GM23338 (cell line): ENCODE results near the gene SLC29A1. TPM values are rescaled to one million over a fixed set of nuclear protein-coding genes. Genes with fewer than 3 reads are reported as not detected.

ENCODE experiments used
- ATAC-seq: fragments of 200-7000 bp; cut with Tn5 transposase; 3 replicates; pipeline ENCODE4 v1.9.1; 2020
- DNase-seq: peaks from one replicate; pipeline ENCODE4 v3.0.0-alpha.2; 2015; ENCODE audit warnings: low spot score
- H2AFZ ChIP-seq: fragments of 200-600 bp; sonication (generic); 2 replicates; pipeline ENCODE4 v1.8.0; 2016; ENCODE audit warnings: antibody characterized with exemption, mild to moderate bottlenecking, moderate library complexity
- H3F3A ChIP-seq: fragments of 200-600 bp; sonication (generic); replicated peaks from 2 replicates; pipeline ENCODE4 v1.8.0; 2017; ENCODE audit warnings: antibody characterized with exemption, mixed run types, low read depth
- H3K27ac ChIP-seq: fragments of 200-600 bp; sonication (generic); 2 replicates; pipeline ENCODE4 v1.6.1; 2016; ENCODE audit warnings: low read depth
- H3K27me3 ChIP-seq: fragments of 200-600 bp; sonication (generic); 2 replicates; pipeline ENCODE4 v1.8.0; 2016; ENCODE audit warnings: mild to moderate bottlenecking, mixed run types, moderate library complexity; ENCODE audit not compliant: insufficient read depth
- H3K36me3 ChIP-seq: fragments of 200-600 bp; sonication (generic); 2 replicates; pipeline ENCODE4 v1.8.0; 2016; ENCODE audit warnings: mild to moderate bottlenecking; ENCODE audit not compliant: insufficient read depth
- H3K4me1 ChIP-seq: fragments of 200-600 bp; sonication (generic); 2 replicates; pipeline ENCODE4 v1.8.0; 2016; ENCODE audit warnings: mild to moderate bottlenecking, moderate library complexity; ENCODE audit not compliant: insufficient read depth
- H3K4me2 ChIP-seq: fragments of 200-600 bp; sonication (generic); 2 replicates; pipeline ENCODE4 v1.7.1; 2017; ENCODE audit warnings: mixed run types
- H3K4me3 ChIP-seq: fragments of 200-600 bp; sonication (generic); 2 replicates; pipeline ENCODE4 v1.6.1; 2016; ENCODE audit warnings: mixed run types
- H3K79me2 ChIP-seq: fragments of 200-600 bp; sonication (generic); replicated peaks from 2 replicates; pipeline ENCODE4 v1.8.0; 2017; ENCODE audit warnings: mild to moderate bottlenecking; ENCODE audit not compliant: insufficient read depth
- H3K9me2 ChIP-seq: fragments of 200-600 bp; sonication (generic); 2 replicates; pipeline ENCODE4 v1.8.0; 2017; ENCODE audit not compliant: insufficient read depth
- H4K20me1 ChIP-seq: fragments of 200-600 bp; sonication (generic); replicated peaks from 2 replicates; pipeline ENCODE4 v1.8.0; 2017; ENCODE audit warnings: mild to moderate bottlenecking; ENCODE audit not compliant: insufficient read depth
- H3K27ac Mint-ChIP-seq: 2 replicates; pipeline ENCODE4 v1.8.0; 2020; ENCODE audit warnings: inconsistent platforms, mild to moderate bottlenecking, moderate library complexity, mixed read lengths
- H3K27me3 Mint-ChIP-seq: 3 replicates; pipeline ENCODE4 v1.8.0; 2022; ENCODE audit warnings: low read depth, mild to moderate bottlenecking, moderate library complexity, mixed read lengths, inconsistent platforms; ENCODE audit not compliant: insufficient read depth, poor library complexity
- H3K36me3 Mint-ChIP-seq: 3 replicates; pipeline ENCODE4 v1.8.0; 2021; ENCODE audit warnings: low read depth, mild to moderate bottlenecking, inconsistent platforms, moderate library complexity, mixed read lengths
- H3K4me1 Mint-ChIP-seq: 3 replicates; pipeline ENCODE4 v1.8.0; 2020; ENCODE audit warnings: mild to moderate bottlenecking, inconsistent platforms, mixed read lengths
- H3K4me3 Mint-ChIP-seq: 3 replicates; pipeline ENCODE4 v1.8.0; 2021; ENCODE audit warnings: moderate library complexity, mild to moderate bottlenecking, inconsistent platforms, mixed read lengths
- H3K9me3 Mint-ChIP-seq: 3 replicates; pipeline ENCODE4 v1.8.0; 2020; ENCODE audit warnings: moderate library complexity, mild to moderate bottlenecking, inconsistent platforms, mixed read lengths
- CTCF ChIP-seq, 2 experiments: fragments of 200-600 bp in 1 of 2; sonication (generic) in 1 of 2; conservative IDR thresholded peaks; 2 replicates each; pipeline versions ENCODE4 v1.5.1 to v1.6.1; 2016 to 2017; ENCODE audit warnings: antibody characterized with exemption in 2 of 2, low read depth in 2 of 2, mild to moderate bottlenecking in 2 of 2, moderate library complexity in 1 of 2
- EZH2 ChIP-seq: fragments of 200-600 bp; sonication (generic); IDR thresholded peaks from one replicate; pipeline ENCODE4 v1.8.0; 2017; ENCODE audit warnings: antibody characterized with exemption, mild to moderate bottlenecking, low read depth; ENCODE audit not compliant: unreplicated experiment
- POLR2AphosphoS5 ChIP-seq: IDR thresholded peaks from 2 replicates; pipeline ENCODE4 v1.6.1; 2016; ENCODE audit warnings: antibody characterized with exemption, low read depth
- REST ChIP-seq: IDR thresholded peaks from one replicate; pipeline ENCODE4 v1.6.1; 2018; ENCODE audit warnings: antibody characterized with exemption; ENCODE audit not compliant: unreplicated experiment
- STAT1 ChIP-seq: IDR thresholded peaks from one replicate; pipeline ENCODE4 v1.6.1; 2016; ENCODE audit warnings: antibody characterized with exemption; ENCODE audit not compliant: unreplicated experiment
- ZNF114 ChIP-seq: fragments of 250-450 bp; sonication (Bioruptor Pico); IDR thresholded peaks from 2 replicates; pipeline ENCODE4 v1.5.0; 2020; ENCODE audit warnings: mild to moderate bottlenecking, moderate library complexity
- ZNF462 ChIP-seq: fragments of 250-450 bp; sonication (Bioruptor Pico); IDR thresholded peaks from 2 replicates; pipeline ENCODE4 v1.5.0; 2020; ENCODE audit warnings: mild to moderate bottlenecking, moderate library complexity
- polyA plus RNA-seq: library from polyadenylated mRNA; unstranded; fragments of >200 nt; fragmentation: Nextera tagmentation; extraction: Ambion mirVana; gene quantifications from 2 replicates; pipeline ENCODE4 v1.2.1, GENCODE V29; 2016
- total RNA-seq: library from RNA; depleted of rRNA; stranded (reverse); fragments of >200 nt; shearing (Covaris generic); gene quantifications from 2 replicates; pipeline ENCODE4 v1.2.3, GENCODE V29; 2014

SLC29A1 gene
- total and polyA plus RNA-seq, 2 experiments from 2014 or later = 73.1 to 169 TPM

- TF ChIP-seq ZNF462 (CRISPR knock-in tag) (no peak), REST (no peak), ZNF114 (CRISPR knock-in tag) (no peak)
Measured at GRCh38 chr6:44272999-44273566, 49.7 kb downstream of the SLC29A1 start (continued).

GRCh38 chr6:44273617-44274016 is 50.2 kb downstream of the SLC29A1 start:
- H3K27me3 Mint-ChIP-seq = peaks cover 41% of the 10 kb centered on the region
- no peak overlapping the region for H3K27ac Mint-ChIP-seq
- Histone ChIP-seq H3K36me3 (no peaks in the 10 kb centered on the region), H4K20me1 (no peaks in the 10 kb centered on the region), H3K4me3 (no peak overlapping the region), H3K4me2 (no peak overlapping the region), H3K79me2 (no peaks in the 10 kb centered on the region), H3K27me3 (peaks cover 48% of the 10 kb centered on the region), H3K4me1 (peaks cover 10% of the 10 kb centered on the region), H2AFZ (no peak overlapping the region), H3K27ac (no peak overlapping the region), H3K9me2 (no peaks in the 10 kb centered on the region), H3F3A (0 out of 2 replicates have a peak, but pooled peaks cover 22% of the 10 kb centered on the region)
- DNase-seq (no peak), ATAC-seq (no peak)
- H3K9me3 Mint-ChIP-seq = no peaks in the 10 kb centered on the region
- peaks cover 32% of the 10 kb centered on the region for H3K4me1 Mint-ChIP-seq
- H3K4me3 Mint-ChIP-seq = no peak overlapping the region; the same call in 2 of the 3 replicates
- peaks cover 6% of the 10 kb centered on the region; the same call in 2 of the 3 replicates for H3K36me3 Mint-ChIP-seq
- TF ChIP-seq EZH2 (no peak), REST (no peak), POLR2AphosphoS5 (no peak), STAT1 (no peak), CTCF (conservative IDR thresholded peaks at IDR 0.05; ENCODE audit: low read depth in 2 of 2) (no peak), ZNF114 (CRISPR knock-in tag) (no peak)
